HG03103 (cell line): ENCODE results near the gene LRRTM3.

Source experiments
- ATAC-seq: cut with Tn5 transposase; IDR thresholded peaks from one replicate; pipeline ENCODE4 v1.9.1; 2021; ENCODE audit warnings: low read depth; ENCODE audit not compliant: unreplicated experiment

Gene LRRTM3

GRCh38 chr10:67107670-67108069 is 181.8 kb downstream of the LRRTM3 start:
- ATAC-seq, result no peak

GRCh38 chr10:67110286-67110685 is 184.4 kb downstream of the LRRTM3 start:
- ATAC-seq, result no peak

- no peak for ATAC-seq
Observed at GRCh38 chr10:67112765-67113164, 186.9 kb downstream of the LRRTM3 start.

- no peak for ATAC-seq
Observed at GRCh38 chr10:67114945-67115344, 189.1 kb downstream of the LRRTM3 start.

- no peak for ATAC-seq
Observed at GRCh38 chr10:67115972-67116371, 190.1 kb downstream of the LRRTM3 start.

- no peak for ATAC-seq
Observed at GRCh38 chr10:67119651-67120050, 193.8 kb downstream of the LRRTM3 start.

- ATAC-seq, result no peak
Observed at GRCh38 chr10:67127441-67127840, 201.6 kb downstream of the LRRTM3 start.

- ATAC-seq, result no peak
Observed at GRCh38 chr10:67140641-67141040, 214.8 kb downstream of the LRRTM3 start.

- ATAC-seq, result no peak
Observed at GRCh38 chr10:67141300-67141699, 215.5 kb downstream of the LRRTM3 start.

- no peak for ATAC-seq
Observed at GRCh38 chr10:67144530-67144929, 218.7 kb downstream of the LRRTM3 start.
